Panc1 (cell line): Measurements from ENCODE around the gene UGT1A6. TPM values are rescaled to one million over a fixed set of nuclear protein-coding genes. Genes with fewer than 3 reads are reported as not detected.

Source experiments
- ATAC-seq: fragments of 200-7000 bp; cut with Tn5 transposase; 2 replicates; pipeline ENCODE4 v1.9.1; 2020; ENCODE audit warnings: mild to moderate bottlenecking, moderate library complexity
- BruUV-seq: library from RNA; stranded (reverse); fragments of 400-500 nt; replicated peaks from 2 replicates; lab custom pipeline; 2021; lab: Mats Ljungman, UMichigan
- CTCF ChIA-PET: fragments of 300-600 bp; sonication (Branson Sonifier 250); formaldehyde crosslinking; loops from one replicate; lab custom pipeline; 2022; ENCODE audit warnings: antibody characterized with exemption; lab: Charles Lee
- POLR2A ChIA-PET: fragments of 300-600 bp; sonication (Branson Sonifier 250); formaldehyde crosslinking; loops from one replicate; lab custom pipeline; 2022; ENCODE audit warnings: antibody characterized with exemption; lab: Charles Lee
- DNase-seq: peaks from one replicate; pipeline ENCODE4 v3.0.0-alpha.2; 2010; ENCODE audit warnings: low read depth, low spot score
- H3K27ac ChIP-seq: 2 replicates; pipeline ENCODE4 v1.5.1; 2011; ENCODE audit warnings: mild to moderate bottlenecking, low read length, inconsistent platforms
- H3K27me3 ChIP-seq: fragments of 200-500 bp; sonication (Bioruptor generic); 2 replicates; pipeline ENCODE4 v1.6.0; 2014; ENCODE audit warnings: low read length, inconsistent platforms; ENCODE audit not compliant: control insufficient read depth, insufficient read depth
- H3K36me3 ChIP-seq: fragments of 200-500 bp; sonication (Bioruptor generic); 2 replicates; pipeline ENCODE4 v1.5.1; 2014; ENCODE audit warnings: inconsistent platforms, mild to moderate bottlenecking, low read length, moderate library complexity; ENCODE audit not compliant: control insufficient read depth, insufficient read depth
- H3K4me1 ChIP-seq: 2 replicates; pipeline ENCODE4 v1.5.1; 2011; ENCODE audit warnings: inconsistent platforms, mild to moderate bottlenecking, low read length, moderate library complexity; ENCODE audit not compliant: control insufficient read depth, insufficient read depth
- H3K4me3 ChIP-seq, 2 experiments: 2 replicates each; pipeline ENCODE4 v1.5.1; 2011 to 2012; ENCODE audit warnings: low read depth in 2 of 2, low read length in 2 of 2, mild to moderate bottlenecking in 2 of 2, inconsistent platforms in 1 of 2, moderate library complexity in 1 of 2
- H3K9me3 ChIP-seq: fragments of 200-500 bp; sonication (Bioruptor generic); 2 replicates; pipeline ENCODE4 v1.5.1; 2014; ENCODE audit warnings: low read depth, mild to moderate bottlenecking, inconsistent platforms, low read length, moderate library complexity; ENCODE audit not compliant: control insufficient read depth, insufficient read depth
- CTCF ChIP-seq: fragments of 450-650 bp; IDR thresholded peaks from 2 replicates; pipeline ENCODE4 v1.5.1; 2017; ENCODE audit warnings: mild to moderate bottlenecking
- POLR2AphosphoS5 ChIP-seq: IDR thresholded peaks from 2 replicates; pipeline ENCODE4 v1.6.1; 2012; ENCODE audit warnings: mild to moderate bottlenecking, low read depth, low read length, moderate library complexity
- REST ChIP-seq, 2 experiments: IDR thresholded peaks; 2 replicates each; pipeline ENCODE4 v1.6.1; 2011 to 2012; ENCODE audit warnings: low read depth in 2 of 2, control low read depth in 1 of 2, low read length in 1 of 2, mild to moderate bottlenecking in 1 of 2, moderate library complexity in 1 of 2; ENCODE audit not compliant: insufficient read depth in 1 of 2
- SIN3A ChIP-seq: IDR thresholded peaks from 2 replicates; pipeline ENCODE4 v1.6.1; 2012; ENCODE audit warnings: low read depth, mild to moderate bottlenecking, low read length, moderate library complexity, borderline replicate concordance; ENCODE audit not compliant: insufficient read depth
- TCF7L2 ChIP-seq: IDR thresholded peaks from 2 replicates; pipeline ENCODE4 v1.6.1; 2011; ENCODE audit warnings: mild to moderate bottlenecking, low read depth, low read length, inconsistent platforms
- in situ Hi-C: cut with HindIII; loops from 2 replicates; pipeline ENCODE4 v1.10.0; 2016; ENCODE audit warnings: low sequenced_read_pairs, low pct_unique_long_range_greater_than_20kb
- intact Hi-C: fragments of 100-400 bp; cut with micrococcal nuclease; formaldehyde crosslinking; loops from one replicate; pipeline ENCODE4 v1.10.0; 2022; ENCODE audit not compliant: unreplicated experiment
- total RNA-seq: library from RNA; stranded (reverse); gene quantifications from one replicate; pipeline ENCODE4 v1.2.1, GENCODE V29; 2021; ENCODE audit not compliant: unreplicated experiment

Gene UGT1A6
- total RNA-seq, 1 experiment from 2014 or later, result not detected

GRCh38 chr2:233789554-233789953, 96.9 kb downstream of the UGT1A6 start:
- Histone ChIP-seq H3K27me3 (no peaks in the 10 kb centered on the region), H3K4me1 (no peaks in the 10 kb centered on the region), H3K4me3 (no peak overlapping the region), H3K36me3 (no peaks in the 10 kb centered on the region), H3K9me3 (no peaks in the 10 kb centered on the region), H3K27ac (no peak overlapping the region)
- intact Hi-C loops (no loop called here), in situ Hi-C loops (no loop called here)
- ChIA-PET CTCF (no interaction called here), POLR2A (no interaction called here)
- TF ChIP-seq SIN3A (no peak), CTCF (no peak), POLR2AphosphoS5 (no peak), TCF7L2 (no peak), REST (IDR thresholded peaks at IDR 0.05; ENCODE audit: insufficient read depth in 1 of 2, low read depth in 2 of 2, low read length in 1 of 2) (no peak)
- no TSS peak for BruUV-seq
- no peak for DNase-seq
- no peak for ATAC-seq

GRCh38 chr2:233791151-233791882, 98.6 kb downstream of the UGT1A6 start:
- no peaks in the 10 kb centered on the region for H3K27me3 ChIP-seq
- ATAC-seq (no peak), DNase-seq (no peak)
- no peaks in the 10 kb centered on the region for H3K9me3 ChIP-seq
- no peak overlapping the region for H3K4me3 ChIP-seq
- TF ChIP-seq TCF7L2, result no peak
- no peaks in the 10 kb centered on the region for H3K4me1 ChIP-seq
- CTCF ChIA-PET, result no interaction called here
- in situ Hi-C loops (no loop called here), intact Hi-C loops (no loop called here)
- no peaks in the 10 kb centered on the region for H3K36me3 ChIP-seq
- no peak overlapping the region for H3K27ac ChIP-seq
- POLR2A ChIA-PET, result no interaction called here
- no TSS peak for BruUV-seq

GRCh38 chr2:233791883-233792329, 99.2 kb downstream of the UGT1A6 start:
- DNase-seq, result no peak
- Histone ChIP-seq H3K4me3 (no peak overlapping the region), H3K9me3 (no peaks in the 10 kb centered on the region), H3K27me3 (no peaks in the 10 kb centered on the region), H3K4me1 (no peaks in the 10 kb centered on the region), H3K27ac (no peak overlapping the region), H3K36me3 (no peaks in the 10 kb centered on the region)
- no peak for ATAC-seq
- TF ChIP-seq CTCF, result no peak
- no peak for TF ChIP-seq TCF7L2
- no peak for TF ChIP-seq SIN3A
- no peak for TF ChIP-seq POLR2AphosphoS5
- no peak for TF ChIP-seq REST (IDR thresholded peaks at IDR 0.05; ENCODE audit: insufficient read depth in 1 of 2, low read depth in 2 of 2, low read length in 1 of 2)
- in situ Hi-C loops (no loop called here), intact Hi-C loops (no loop called here)
- CTCF ChIA-PET, result no interaction called here
- POLR2A ChIA-PET, result no interaction called here
- BruUV-seq, result no TSS peak
